ENCODE data around the gene RMI1. TPM values are rescaled to one million over a fixed set of nuclear protein-coding genes. Genes with fewer than 3 reads are reported as not detected.

The RMI1 gene
- total and polyA plus RNA-seq, 11 donors = 1.6 to 9.9 (median 5.7) TPM

GRCh38 chr9:83992407-83992806 lies 11.8 kb downstream of the RMI1 start:
- intact Hi-C loops (cut with DNase I) = no loop called here
- no peak overlapping the region for H3K4me3 ChIP-seq
- WGBS, 4 donors = 83 to 91% (median 86%) methylated on average over 1 of the region's 1 CpG
- no peaks in the 10 kb centered on the region for H3K27me3 ChIP-seq
- DNase-seq = no peak
- no peak for TF ChIP-seq CTCF (IDR thresholded peaks at IDR 0.05)
- no peak for TF ChIP-seq POLR2A (IDR thresholded peaks at IDR 0.05)
- H3K27ac ChIP-seq = no peak overlapping the region
- H3K4me1 ChIP-seq = peaks cover 0 to 3% (median 0%) of the 10 kb centered on the region in 12 donors
- ATAC-seq = no peak
- H3K9me3 ChIP-seq = no peaks in the 10 kb centered on the region
- peaks cover 0 to 18% (median 0%) of the 10 kb centered on the region in 9 donors for H3K36me3 ChIP-seq

GRCh38 chr9:83992901-83993300 lies 12.3 kb downstream of the RMI1 start:
- H3K9me3 ChIP-seq = no peaks in the 10 kb centered on the region
- H3K4me3 ChIP-seq = no peak overlapping the region
- peaks cover 0 to 3% (median 0%) of the 10 kb centered on the region in 12 donors for H3K4me1 ChIP-seq
- no peaks in the 10 kb centered on the region for H3K27me3 ChIP-seq
- DNase-seq (no peak), ATAC-seq (no peak)
- TF ChIP-seq POLR2A (IDR thresholded peaks at IDR 0.05) (no peak), CTCF (IDR thresholded peaks at IDR 0.05) (no peak)
- no peak overlapping the region for H3K27ac ChIP-seq
- intact Hi-C loops (cut with DNase I) = no loop called here
- peaks cover 0 to 18% (median 0%) of the 10 kb centered on the region in 9 donors for H3K36me3 ChIP-seq

GRCh38 chr9:83996126-83996525 lies 15.5 kb downstream of the RMI1 start:
- intact Hi-C loops (cut with DNase I) = no loop called here
- no peaks in the 10 kb centered on the region for H3K27me3 ChIP-seq
- H3K9me3 ChIP-seq = no peaks in the 10 kb centered on the region
- WGBS, 4 donors = 63 to 87% (median 77%) methylated on average over 4 of the region's 4 CpGs
- TF ChIP-seq CTCF (IDR thresholded peaks at IDR 0.05) = no peak
- TF ChIP-seq POLR2A (IDR thresholded peaks at IDR 0.05) = no peak
- H3K4me3 ChIP-seq = no peak overlapping the region
- DNase-seq (no peak), ATAC-seq (no peak)
- peaks cover 0 to 7% (median 0%) of the 10 kb centered on the region in 12 donors for H3K4me1 ChIP-seq
- H3K27ac ChIP-seq = no peak overlapping the region
- H3K36me3 ChIP-seq = peaks cover 0 to 15% (median 7%) of the 10 kb centered on the region in 9 donors

- Histone ChIP-seq H3K4me3 (no peak overlapping the region), H3K36me3 (peaks cover 0 to 23% (median 7%) of the 10 kb centered on the region in 9 donors), H3K4me1 (peaks cover 0 to 15% (median 0%) of the 10 kb centered on the region in 12 donors), H3K27ac (no peak overlapping the region), H3K27me3 (no peaks in the 10 kb centered on the region), H3K9me3 (no peaks in the 10 kb centered on the region)
- TF ChIP-seq POLR2A (IDR thresholded peaks at IDR 0.05) (no peak), CTCF (IDR thresholded peaks at IDR 0.05) (no peak)
- intact Hi-C loops (cut with DNase I) = no loop called here
- no peak for DNase-seq
- no peak for ATAC-seq
- 60 to 76% (median 74%) methylated on average over 2 of the region's 2 CpGs for WGBS, 4 donors
These were observed 18.7 kb downstream of the RMI1 start for GRCh38 chr9:83999141-83999918.

Measured in heart left ventricle (tissue), 16 donors.